Measurements from ENCODE around the gene FUZ.
A peak's percentile ranks its signal among the peaks of the same experiment; 100 is the strongest.

The FUZ gene

DNA sequence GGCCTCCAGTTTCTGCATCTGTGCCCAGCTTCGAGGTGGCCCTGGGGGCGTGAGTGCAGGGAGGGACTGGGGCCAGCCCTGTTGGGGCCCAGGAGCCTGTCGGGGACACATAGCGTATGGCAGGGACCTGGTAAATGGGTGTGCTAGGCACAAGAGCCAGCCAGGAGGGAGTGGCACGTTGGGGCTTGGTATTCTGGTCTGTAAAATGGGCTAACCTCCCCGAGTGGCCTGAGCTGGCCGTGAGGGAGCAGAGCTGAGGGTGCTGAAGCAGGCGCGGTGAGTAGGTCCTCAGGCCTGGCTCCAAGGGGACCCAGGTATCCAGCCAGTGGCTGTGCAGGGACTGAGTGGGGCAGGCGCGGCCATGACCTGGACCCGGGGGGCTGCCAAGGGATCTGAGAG, 42.2 kb upstream of the FUZ start:
- H3K27me3 ChIP-seq (ENCODE audit: insufficient read depth, low read length, poor library complexity, severe bottlenecking), result no peaks in the 10 kb centered on the region
- peaks cover 37% of the 10 kb centered on the region for H3K79me2 ChIP-seq (ENCODE audit: insufficient read depth, low read length)
- H3K4me3 ChIP-seq (ENCODE audit: low read length, poor library complexity, severe bottlenecking), result no peak overlapping the region
- peaks cover 41% of the 10 kb centered on the region; the same call in 1 of the 2 replicates for H3K36me3 ChIP-seq (ENCODE audit: insufficient read depth, low read length)
- no peak overlapping the region for H2AFZ ChIP-seq (ENCODE audit: low read length)
- peaks cover 14% of the 10 kb centered on the region for H3K4me1 ChIP-seq (ENCODE audit: insufficient read depth, low read length, poor library complexity, severe bottlenecking)
- no peaks in the 10 kb centered on the region for H3K9me3 ChIP-seq (ENCODE audit: insufficient read depth, low read depth, low read length)
- no peak overlapping the region for H3K4me2 ChIP-seq (ENCODE audit: low read depth, low read length, poor library complexity, severe bottlenecking)
- no peak overlapping the region for H3K9ac ChIP-seq (ENCODE audit: low read depth, low read length, poor library complexity, severe bottlenecking)
- H3K9me2 ChIP-seq (replicated peaks; ENCODE audit: low read depth, low read length), result no peaks in the 10 kb centered on the region
- H3F3A ChIP-seq (ENCODE audit: low read depth), result 0 out of 2 replicates have a peak, but pooled peaks cover 3% of the 10 kb centered on the region
- TF ChIP-seq CTCF (conservative IDR thresholded peaks at IDR 0.05; ENCODE audit: low read length), result no peak
- no peak for TF ChIP-seq EZH2phosphoT487 (IDR thresholded peaks at IDR 0.05; ENCODE audit: borderline replicate concordance)
- peaks cover 50% of the 10 kb centered on the region for H4K20me1 ChIP-seq (ENCODE audit: insufficient read depth, low read length, poor library complexity, severe bottlenecking)

- Histone ChIP-seq H3F3A (ENCODE audit: low read depth) (0 out of 2 replicates have a peak, but pooled peaks cover 3% of the 10 kb centered on the region), H3K9me3 (ENCODE audit: insufficient read depth, low read depth, low read length) (no peaks in the 10 kb centered on the region), H3K9me2 (replicated peaks; ENCODE audit: low read depth, low read length) (no peaks in the 10 kb centered on the region), H3K4me1 (ENCODE audit: insufficient read depth, low read length, poor library complexity, severe bottlenecking) (peaks cover 17% of the 10 kb centered on the region), H3K79me2 (ENCODE audit: insufficient read depth, low read length) (peaks cover 37% of the 10 kb centered on the region), H2AFZ (ENCODE audit: low read length) (no peak overlapping the region), H3K9ac (ENCODE audit: low read depth, low read length, poor library complexity, severe bottlenecking) (no peak overlapping the region), H3K4me3 (ENCODE audit: low read length, poor library complexity, severe bottlenecking) (no peak overlapping the region), H3K36me3 (ENCODE audit: insufficient read depth, low read length) (peaks cover 36% of the 10 kb centered on the region; the same call in 1 of the 2 replicates), H3K4me2 (ENCODE audit: low read depth, low read length, poor library complexity, severe bottlenecking) (peak overlapping the region; percentile 95), H4K20me1 (ENCODE audit: insufficient read depth, low read length, poor library complexity, severe bottlenecking) (peaks cover 50% of the 10 kb centered on the region), H3K27me3 (ENCODE audit: insufficient read depth, low read length, poor library complexity, severe bottlenecking) (no peaks in the 10 kb centered on the region)
- TF ChIP-seq EZH2phosphoT487 (IDR thresholded peaks at IDR 0.05; ENCODE audit: borderline replicate concordance), result no peak
- TF ChIP-seq CTCF (conservative IDR thresholded peaks at IDR 0.05; ENCODE audit: low read length), result no peak
These were observed 41.5 kb upstream of the FUZ start for GRCh38 chr19:49854378-49855263.

DNA sequence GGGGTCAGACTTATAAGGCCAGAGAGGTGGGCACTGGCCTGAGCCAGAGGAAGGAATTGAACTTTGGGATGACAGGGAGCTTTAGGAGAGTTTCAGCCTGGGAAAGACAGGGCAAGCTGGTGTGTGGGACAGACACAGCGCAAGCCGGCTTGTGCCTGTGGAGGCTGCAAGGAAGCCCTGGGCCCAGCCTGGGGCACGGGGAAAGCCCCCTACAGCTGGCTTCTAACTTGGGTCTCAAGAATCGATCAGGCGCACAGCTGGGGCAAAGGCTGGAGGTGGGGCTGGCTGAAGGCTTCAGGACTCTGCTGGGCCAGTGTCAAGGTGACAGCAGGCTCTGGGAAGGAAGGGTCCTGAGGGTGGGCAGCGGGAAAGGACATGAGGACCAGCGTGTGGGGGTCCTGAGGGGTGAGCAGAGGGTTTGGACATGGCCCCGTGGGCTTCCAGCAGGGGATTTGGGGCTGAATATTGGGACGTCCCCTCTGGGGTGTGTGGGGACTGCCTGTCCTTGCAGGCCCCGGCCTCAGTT, 40.8 kb upstream of the FUZ start:
- no peak for TF ChIP-seq EZH2phosphoT487 (IDR thresholded peaks at IDR 0.05; ENCODE audit: borderline replicate concordance)
- TF ChIP-seq CTCF (conservative IDR thresholded peaks at IDR 0.05; ENCODE audit: low read length), result no peak
- Histone ChIP-seq H3K9me3 (ENCODE audit: insufficient read depth, low read depth, low read length) (no peaks in the 10 kb centered on the region), H2AFZ (ENCODE audit: low read length) (no peak overlapping the region), H3K4me2 (ENCODE audit: low read depth, low read length, poor library complexity, severe bottlenecking) (peak overlapping the region; percentile 95), H3K79me2 (ENCODE audit: insufficient read depth, low read length) (peaks cover 37% of the 10 kb centered on the region), H4K20me1 (ENCODE audit: insufficient read depth, low read length, poor library complexity, severe bottlenecking) (peaks cover 50% of the 10 kb centered on the region), H3K9ac (ENCODE audit: low read depth, low read length, poor library complexity, severe bottlenecking) (no peak overlapping the region), H3K4me3 (ENCODE audit: low read length, poor library complexity, severe bottlenecking) (peak overlapping the region; percentile 40), H3K27me3 (ENCODE audit: insufficient read depth, low read length, poor library complexity, severe bottlenecking) (no peaks in the 10 kb centered on the region), H3K9me2 (replicated peaks; ENCODE audit: low read depth, low read length) (no peaks in the 10 kb centered on the region), H3F3A (ENCODE audit: low read depth) (0 out of 2 replicates have a peak, but pooled peaks cover 3% of the 10 kb centered on the region), H3K4me1 (ENCODE audit: insufficient read depth, low read length, poor library complexity, severe bottlenecking) (peaks cover 21% of the 10 kb centered on the region), H3K36me3 (ENCODE audit: insufficient read depth, low read length) (peaks cover 32% of the 10 kb centered on the region; the same call in 1 of the 2 replicates)

All from Loucy (cell line).